GM18517 (cell line): Measurements from ENCODE around the gene NPTXR.

Source experiments
- ATAC-seq: cut with Tn5 transposase; IDR thresholded peaks from one replicate; pipeline ENCODE4 v1.9.1; 2021; ENCODE audit warnings: mild to moderate bottlenecking, moderate library complexity; ENCODE audit not compliant: unreplicated experiment

The NPTXR gene

GRCh38 chr22:38843657-38844314, at the start of gene NPTXR:
TSS of gene NPTXR (minus strand) at chr22:38844028.
- no peak for ATAC-seq

- no peak for ATAC-seq
Measured at GRCh38 chr22:38891256-38891655, 47.4 kb upstream of the NPTXR start.

GRCh38 chr22:38890377-38890776, 46.5 kb upstream of the NPTXR start:
- ATAC-seq, result no peak

- no peak for ATAC-seq
Measured at GRCh38 chr22:38886333-38886732, 42.5 kb upstream of the NPTXR start.

DNA sequence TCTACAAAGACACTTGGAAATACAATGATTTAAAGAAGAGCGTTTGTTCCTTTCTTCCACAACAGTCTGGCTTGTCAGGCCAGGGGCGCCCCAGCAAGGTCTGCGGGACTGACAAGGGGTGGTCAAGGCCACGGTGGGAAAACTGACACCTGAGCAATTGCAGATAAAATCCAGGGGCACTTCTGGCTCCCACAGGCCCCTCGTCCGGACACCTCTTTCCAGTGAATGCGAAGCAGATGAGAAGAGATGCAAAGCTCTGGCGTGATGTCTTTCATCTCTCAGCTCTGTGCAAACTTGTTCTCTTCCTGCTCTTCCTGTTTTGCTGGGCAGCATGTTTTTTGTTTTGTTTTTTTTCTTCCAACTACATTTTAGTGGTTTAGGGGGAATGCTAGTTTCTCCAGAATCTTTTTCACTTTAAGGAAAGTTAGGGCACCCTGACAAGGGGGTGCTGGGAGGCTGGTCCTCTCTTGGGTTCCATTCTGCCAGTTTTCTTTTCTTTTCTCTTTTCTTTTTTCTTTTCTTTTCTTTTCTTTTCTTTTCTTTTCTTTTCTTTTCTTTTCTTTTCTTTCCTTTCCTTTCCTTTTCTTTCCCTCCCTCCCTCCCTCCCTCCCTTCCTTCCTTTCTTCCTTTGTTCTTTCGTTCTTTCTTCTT, 39.3 kb upstream of the NPTXR start:
- ATAC-seq, result no peak

DNA sequence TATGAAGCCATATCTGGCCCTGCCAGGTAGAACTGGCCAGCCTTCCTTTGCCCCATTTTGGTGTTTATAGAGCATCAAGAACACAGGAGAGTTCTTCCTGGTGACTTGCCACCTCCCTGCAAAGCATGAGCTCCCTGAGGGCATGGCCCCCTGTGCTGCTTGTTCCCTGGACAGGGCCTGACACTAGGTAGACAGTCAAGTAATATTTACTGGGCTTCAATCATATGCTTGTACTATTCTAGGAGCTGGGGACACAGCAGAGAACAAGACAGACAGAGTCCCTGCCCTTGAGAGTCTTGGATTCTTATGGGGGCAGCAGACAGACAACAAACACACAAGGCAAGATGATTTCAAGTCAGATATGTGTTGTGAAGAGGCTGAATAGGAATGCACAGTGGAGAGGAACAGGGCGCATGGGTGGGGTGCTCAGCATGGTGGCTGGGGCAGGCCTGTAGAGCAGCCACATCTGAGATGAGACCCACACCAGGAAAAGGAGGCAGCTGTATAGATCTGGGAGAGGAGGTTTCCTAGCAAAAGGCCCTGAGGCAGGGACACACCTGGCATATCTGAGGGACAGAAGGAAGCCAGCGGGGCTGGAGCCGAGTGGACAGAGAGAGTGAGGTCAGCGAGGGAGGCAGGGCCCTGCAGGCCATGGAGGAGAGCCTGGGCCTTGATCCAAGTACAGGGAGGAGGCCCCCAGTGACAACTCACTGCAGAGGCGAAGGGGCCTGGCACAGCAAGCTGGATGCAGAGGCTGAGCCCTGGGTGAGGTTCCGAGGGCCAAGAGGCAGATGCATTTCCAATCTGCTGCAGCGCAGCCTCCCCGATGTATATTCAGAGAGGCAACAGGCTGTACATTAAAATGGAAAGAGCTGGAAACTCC, 38.4 kb upstream of the NPTXR start:
- no peak for ATAC-seq

- no peak for ATAC-seq
Measured at GRCh38 chr22:38881464-38881871, 37.6 kb upstream of the NPTXR start.

DNA sequence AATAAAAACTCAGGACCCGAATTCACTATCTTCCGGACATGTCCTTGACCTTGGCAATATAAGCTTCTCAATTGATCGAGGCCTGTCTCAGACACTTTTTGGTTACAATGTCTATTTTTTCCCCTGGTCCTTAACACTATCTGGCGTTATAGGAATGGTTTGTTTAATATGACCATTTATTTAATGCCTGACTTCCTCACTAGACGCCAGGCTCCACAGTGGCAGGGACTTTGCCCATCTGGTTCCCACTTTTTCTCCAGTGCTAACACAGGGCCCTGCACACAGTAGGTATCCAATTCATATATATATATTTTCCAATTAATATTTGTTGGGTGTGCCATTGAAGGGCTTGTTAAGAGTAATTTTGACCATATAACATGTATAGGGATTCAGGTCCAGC, 36.1 kb upstream of the NPTXR start:
- ATAC-seq, result no peak

DNA sequence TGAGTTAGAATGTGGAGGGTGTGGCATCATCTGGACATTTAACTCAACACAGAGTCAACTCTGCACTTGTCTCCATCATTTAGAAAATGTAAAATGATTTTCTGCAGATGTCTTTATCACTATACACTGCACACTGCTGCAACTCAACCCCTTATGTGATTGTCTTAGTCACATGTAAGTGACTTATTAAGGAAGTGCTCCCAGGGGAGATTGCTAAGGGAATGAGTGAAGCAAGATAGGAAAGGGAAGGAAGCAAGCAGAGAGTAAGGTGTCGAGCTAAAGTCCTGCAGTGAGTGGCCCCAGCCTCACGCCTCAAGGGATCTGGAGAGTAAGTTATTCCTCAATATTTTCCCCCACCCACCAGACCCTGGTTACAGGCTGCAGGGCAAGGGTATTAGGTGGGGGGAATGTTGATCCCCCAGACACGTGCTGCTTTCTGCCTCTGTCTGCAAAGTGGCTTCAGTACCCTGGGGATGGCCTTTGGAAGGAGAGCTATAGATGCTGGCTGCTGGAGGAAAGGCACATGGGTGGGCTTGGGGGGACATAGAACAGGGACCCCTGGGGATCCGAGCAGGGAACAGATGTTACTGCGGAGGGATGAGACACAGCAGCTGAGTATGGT, 35.4 kb upstream of the NPTXR start:
- ATAC-seq, result no peak

DNA sequence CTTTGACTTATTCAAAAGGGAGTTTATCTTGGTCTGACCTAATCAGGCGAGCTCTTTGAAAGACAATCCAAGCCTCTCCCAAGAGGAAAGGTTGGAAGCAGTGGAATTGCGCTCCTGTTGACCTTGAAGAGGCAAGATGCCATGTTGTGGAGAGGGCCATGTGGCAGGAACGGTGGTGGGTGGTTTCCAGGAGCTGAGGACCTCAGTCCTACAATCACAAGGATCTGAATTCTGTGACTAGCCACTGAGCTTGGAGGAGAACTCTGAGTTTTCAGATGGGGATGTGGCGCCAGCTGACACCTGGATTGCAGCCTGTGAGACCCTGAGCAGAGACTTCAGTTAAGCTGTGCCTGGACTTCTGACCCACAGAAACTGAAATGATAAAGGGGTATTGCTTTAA, 34.2 kb upstream of the NPTXR start:
- ATAC-seq, result no peak

- ATAC-seq, result no peak
Measured at GRCh38 chr22:38874529-38875222, 30.8 kb upstream of the NPTXR start.

GRCh38 chr22:38873469-38874411, 29.9 kb upstream of the NPTXR start:
- ATAC-seq, result no peak

GRCh38 chr22:38872831-38873248, 29.0 kb upstream of the NPTXR start:
- no peak for ATAC-seq

GRCh38 chr22:38872172-38872830, 28.5 kb upstream of the NPTXR start, which contains the start of gene CBX6:
TSS of gene CBX6 (minus strand) at chr22:38872216. CDS start at chr22:38872190, 26 bp downstream.
- ATAC-seq, result peak; percentile 62

- ATAC-seq, result no peak
Measured at GRCh38 chr22:38871360-38872171, 27.7 kb upstream of the NPTXR start.

- no peak for ATAC-seq
Measured at GRCh38 chr22:38870791-38871359, 27.0 kb upstream of the NPTXR start.

GRCh38 chr22:38870312-38870741, 26.5 kb upstream of the NPTXR start:
- ATAC-seq, result no peak

DNA sequence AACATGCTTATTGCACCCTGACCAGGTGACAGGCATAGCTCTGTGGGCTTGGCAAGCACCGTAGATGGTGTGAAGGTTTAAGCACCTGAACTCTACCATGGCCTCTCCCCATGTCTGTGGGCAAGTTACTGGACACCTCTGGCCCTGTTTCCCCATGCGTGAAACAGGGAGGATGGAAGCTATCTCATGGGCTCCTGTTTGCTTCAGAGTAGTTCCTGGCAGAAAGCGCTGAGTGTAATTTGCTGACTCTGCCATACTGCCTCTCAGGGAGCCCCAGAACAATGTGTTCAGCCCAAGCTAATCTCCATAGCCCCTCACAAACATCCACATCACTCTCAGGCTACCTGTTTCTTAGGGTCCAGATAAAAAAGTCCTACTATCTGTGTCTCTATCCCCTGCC, 25.8 kb upstream of the NPTXR start:
- ATAC-seq, result no peak
